RPMI7951 (cell line): ENCODE measurements around the gene SPRR2E. TPM values are rescaled to one million over a fixed set of nuclear protein-coding genes. Genes with fewer than 3 reads are reported as not detected.
"Not testable (repeated sequence)": the region's sequence is repeated elsewhere in the genome, so short reads cannot be mapped to it uniquely, and the experiment has no call there.

Source experiments
- DNase-seq: peaks from one replicate; pipeline ENCODE4 v3.0.0-alpha.2; 2012; ENCODE audit warnings: low read depth
- total RNA-seq: library from RNA; depleted of rRNA; stranded (reverse); fragments of >200 nt; shearing (Covaris generic); gene quantifications from 2 replicates; pipeline ENCODE4 v1.2.3, GENCODE V29; 2014; rRNA removed

Gene SPRR2E
- total RNA-seq, 1 experiment from 2014 or later = not detected

GRCh38 chr1:153070243-153070642, 24.1 kb downstream of the SPRR2E start:
- no peak for DNase-seq

DNA sequence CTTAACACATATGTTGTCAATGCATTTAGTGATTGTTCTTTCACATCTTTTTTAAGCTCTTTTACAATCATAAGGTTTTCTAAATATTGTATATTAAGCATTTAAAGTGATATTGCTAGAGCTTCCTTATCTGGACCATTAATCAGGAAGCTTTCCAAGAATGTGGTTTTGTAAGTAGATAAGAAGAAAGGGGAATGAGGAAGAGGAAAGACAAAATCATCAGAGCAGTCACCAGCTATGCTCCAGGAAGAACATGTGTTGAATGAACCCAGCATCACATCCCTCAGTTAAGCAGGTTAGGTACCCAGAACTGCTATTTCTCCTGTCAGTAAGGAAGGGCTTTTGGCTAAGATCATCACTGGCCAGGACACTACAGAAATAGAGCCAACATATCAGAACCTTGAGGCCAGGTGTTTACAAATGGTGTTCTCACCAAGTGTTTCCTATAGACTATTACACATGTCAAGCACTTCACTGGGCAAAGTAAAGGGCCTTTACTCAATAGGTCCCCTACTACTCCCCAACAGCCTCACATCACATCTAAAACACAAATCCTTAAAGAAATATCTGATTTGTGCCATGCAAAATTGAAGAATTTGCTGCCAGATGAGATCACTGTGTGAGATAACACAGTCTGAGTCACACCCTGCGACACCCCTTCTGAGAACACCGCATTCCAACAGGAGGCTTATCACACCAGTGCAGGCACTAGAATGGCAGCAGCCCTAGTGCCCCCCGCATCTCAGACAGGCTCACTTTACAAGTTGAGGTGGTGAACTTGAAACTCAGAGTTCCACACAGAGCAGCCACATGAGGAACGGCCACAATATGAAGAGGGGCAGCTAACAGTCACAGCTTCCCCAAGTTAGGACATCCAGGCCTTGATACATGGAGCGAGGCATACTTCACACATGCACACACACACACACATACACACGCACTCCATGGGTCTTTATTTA, 35.2 kb downstream of the SPRR2E start:
- DNase-seq = peak; percentile 1

DNA sequence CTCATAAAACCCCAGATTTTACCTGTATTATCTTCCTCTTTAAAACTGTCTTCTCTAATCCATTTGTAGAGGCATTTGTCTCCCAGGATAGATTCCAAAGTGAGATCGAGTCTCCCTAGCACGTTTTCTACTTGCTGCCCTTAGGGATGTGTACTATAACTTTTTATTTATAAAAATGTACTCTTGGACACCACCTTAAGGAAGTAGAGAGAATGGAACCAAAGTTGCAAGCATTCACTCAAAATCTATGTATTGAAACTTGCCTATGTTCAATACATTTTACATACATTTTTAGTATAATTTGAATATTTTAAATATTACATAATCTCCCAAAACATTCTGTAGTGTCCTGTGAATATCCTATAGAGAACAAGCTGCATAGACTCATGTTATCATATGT, 36.2 kb downstream of the SPRR2E start:
- no peak for DNase-seq

- no peak for DNase-seq
Observed at GRCh38 chr1:153057375-153057774, 37.0 kb downstream of the SPRR2E start, which contains the start of gene SPRR2A. TSS of gene SPRR2A (minus strand) at chr1:153057512. CDS start at chr1:153056735, 777 bp downstream.

DNA sequence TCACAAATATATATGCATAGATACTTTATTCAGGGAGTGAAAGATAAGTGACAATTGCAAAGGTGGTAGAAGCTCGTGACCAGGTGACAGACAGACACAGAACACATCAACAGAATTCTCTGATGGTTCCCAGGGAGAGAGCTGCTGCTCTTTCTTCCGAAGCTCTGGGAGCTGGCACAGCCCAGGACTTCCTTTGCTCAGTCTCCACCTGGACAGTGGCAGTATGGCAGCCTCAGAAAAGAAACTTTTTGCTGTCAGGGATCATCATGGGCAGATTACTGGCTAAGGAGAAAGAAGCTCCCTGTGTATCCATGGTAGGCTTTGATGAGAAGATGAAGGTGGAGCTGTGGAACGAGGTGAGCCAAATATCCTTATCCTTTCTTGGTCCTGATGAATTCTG, 38.2 kb downstream of the SPRR2E start:
- DNase-seq = not testable (repeated sequence)

GRCh38 chr1:153049211-153049610, 45.1 kb downstream of the SPRR2E start:
- no peak for DNase-seq

Other genes with a start within 250 kb of the SPRR2E start
- not detected in 2 replicates for gene LCE7A, start 234.5 kb downstream of the SPRR2E start, total RNA-seq
- not detected in 2 replicates for gene SMCP, start 216.2 kb downstream of the SPRR2E start, total RNA-seq
- not detected in 2 replicates for gene IVL, start 186.0 kb downstream of the SPRR2E start, total RNA-seq
- gene SPRR5, start 147.3 kb downstream of the SPRR2E start, total RNA-seq = not detected in 2 replicates
- gene SPRR4, start 123.9 kb downstream of the SPRR2E start, total RNA-seq = not detected in 2 replicates
- gene SPRR1A, start 110.4 kb downstream of the SPRR2E start, total RNA-seq = not detected in 2 replicates
- not detected in 2 replicates for gene SPRR3, start 92.8 kb downstream of the SPRR2E start, total RNA-seq
- not detected in 2 replicates for gene SPRR1B, start 63.3 kb downstream of the SPRR2E start, total RNA-seq
- gene SPRR2D, start 53.4 kb downstream of the SPRR2E start, total RNA-seq = not detected in 2 replicates
- gene SPRR2A, start 37.0 kb downstream of the SPRR2E start, total RNA-seq = not detected in 2 replicates
- not detected in 2 replicates for gene SPRR2B, start 22.9 kb downstream of the SPRR2E start, total RNA-seq
- gene SPRR2F, start 19.0 kb upstream of the SPRR2E start, total RNA-seq = not detected in 2 replicates
- not detected in 2 replicates for gene SPRR2G, start 56.4 kb upstream of the SPRR2E start, total RNA-seq
- not detected in 2 replicates for gene LELP1, start 108.9 kb upstream of the SPRR2E start, total RNA-seq
- gene PRR9, start 123.1 kb upstream of the SPRR2E start, total RNA-seq = not detected in 2 replicates
- gene LORICRIN, start 165.2 kb upstream of the SPRR2E start, total RNA-seq = not detected in 2 replicates
- gene PGLYRP3, start 218.4 kb upstream of the SPRR2E start, total RNA-seq = not detected in 2 replicates